CD14-positive monocyte (primary cell): ENCODE data around the gene QSOX1. TPM values are rescaled to one million over a fixed set of nuclear protein-coding genes. Genes with fewer than 3 reads are reported as not detected.

Experiments
- DNase-seq, 3 donors: peaks; one replicate each; pipeline ENCODE4 v3.0.0-alpha.2; 2011 to 2022
- H2AFZ ChIP-seq: 2 replicates; pipeline ENCODE4 v1.6.0; 2012; ENCODE audit warnings: mild to moderate bottlenecking, low read depth, low read length, inconsistent platforms; ENCODE audit not compliant: insufficient read depth, poor library complexity, severe bottlenecking
- H3K27ac ChIP-seq, 2 donors: 1 replicate in 1 of 2; 2 replicates in 1 of 2; pipeline ENCODE4 v1.5.1; 2012 to 2013; ENCODE audit warnings: low read length in 2 of 2, control low read depth in 1 of 2, inconsistent platforms in 1 of 2, low read depth in 1 of 2, mild to moderate bottlenecking in 1 of 2
- H3K27me3 ChIP-seq, 2 donors: one replicate each; pipeline versions ENCODE4 v1.6.0 to v1.6.1; 2011 to 2013; ENCODE audit warnings: low read length in 2 of 2; ENCODE audit not compliant: control insufficient read depth in 2 of 2, insufficient read depth in 2 of 2
- H3K36me3 ChIP-seq, 2 donors: replicated peaks in 1 of 2; 1 replicate in 1 of 2; 2 replicates in 1 of 2; pipeline versions ENCODE4 v1.5.1 to v1.6.1; 2012 to 2013; ENCODE audit warnings: low read length in 2 of 2, control low read depth in 1 of 2, inconsistent platforms in 1 of 2, mild to moderate bottlenecking in 1 of 2; ENCODE audit not compliant: insufficient read depth in 2 of 2, control insufficient read depth in 1 of 2
- H3K4me1 ChIP-seq, 2 donors: 1 replicate in 1 of 2; 2 replicates in 1 of 2; pipeline versions ENCODE4 v1.5.1 to v1.6.1; 2012 to 2013; ENCODE audit warnings: low read length in 2 of 2, control low read depth in 1 of 2, inconsistent platforms in 1 of 2, mild to moderate bottlenecking in 1 of 2, moderate library complexity in 1 of 2; ENCODE audit not compliant: insufficient read depth in 2 of 2, control insufficient read depth in 1 of 2
- H3K4me2 ChIP-seq: replicated peaks from 2 replicates; pipeline ENCODE3; 2012; ENCODE audit warnings: low read length, moderate library complexity, mild to moderate bottlenecking; ENCODE audit not compliant: poor library complexity, severe bottlenecking; ENCODE audit errors: extremely low read depth
- H3K4me3 ChIP-seq, 3 experiments: fragments of 200-600 bp in 1 of 3; sonication (generic) in 1 of 3; replicated peaks in 1 of 3; 1 replicate in 2 of 3; 2 replicates in 1 of 3; pipeline ENCODE4 v1.5.1; 2011 to 2013; ENCODE audit warnings: low read length in 3 of 3, mild to moderate bottlenecking in 3 of 3, control low read depth in 2 of 3, low read depth in 2 of 3, inconsistent platforms in 1 of 3, moderate library complexity in 1 of 3
- H3K79me2 ChIP-seq: 2 replicates; pipeline ENCODE4 v1.6.0; 2012; ENCODE audit warnings: mild to moderate bottlenecking, control low read depth, inconsistent platforms, low read length, moderate library complexity; ENCODE audit not compliant: insufficient read depth
- H3K9ac ChIP-seq: 2 replicates; pipeline ENCODE4 v1.6.0; 2017; ENCODE audit warnings: low read length, mild to moderate bottlenecking; ENCODE audit not compliant: insufficient read depth, poor library complexity, severe bottlenecking
- H3K9me3 ChIP-seq, 2 donors: replicated peaks in 1 of 2; 1 replicate in 1 of 2; 2 replicates in 1 of 2; pipeline versions ENCODE4 v1.5.1 to v1.6.1; 2012 to 2013; ENCODE audit warnings: low read length in 2 of 2, control low read depth in 1 of 2; ENCODE audit not compliant: control insufficient read depth in 1 of 2, insufficient read depth in 1 of 2
- H4K20me1 ChIP-seq: 2 replicates; pipeline ENCODE4 v1.6.0; 2012; ENCODE audit warnings: mild to moderate bottlenecking, low read length, control low read depth, moderate library complexity; ENCODE audit not compliant: insufficient read depth
- H3K27ac Mint-ChIP-seq, 7 donors: one replicate each; pipeline ENCODE4 v1.8.0; 2020; ENCODE audit warnings: mild to moderate bottlenecking in 7 of 7, mixed read lengths in 7 of 7, moderate library complexity in 6 of 7, inconsistent platforms in 2 of 7
- H3K27me3 Mint-ChIP-seq, 3 donors: one replicate each; pipeline ENCODE4 v1.8.0; 2021 to 2022; ENCODE audit warnings: low read depth in 3 of 3, mild to moderate bottlenecking in 3 of 3, mixed read lengths in 3 of 3, moderate library complexity in 3 of 3, inconsistent platforms in 1 of 3
- H3K36me3 Mint-ChIP-seq, 2 donors: one replicate each; pipeline ENCODE4 v1.8.0; 2020; ENCODE audit warnings: mixed read lengths in 2 of 2, inconsistent platforms in 1 of 2, mild to moderate bottlenecking in 1 of 2
- H3K4me1 Mint-ChIP-seq: one replicate; pipeline ENCODE4 v1.8.0; 2020; ENCODE audit warnings: mild to moderate bottlenecking, mixed read lengths
- H3K4me3 Mint-ChIP-seq, 2 donors: one replicate each; pipeline ENCODE4 v1.8.0; 2020; ENCODE audit warnings: mild to moderate bottlenecking in 2 of 2, mixed read lengths in 2 of 2, moderate library complexity in 1 of 2
- H3K9me3 Mint-ChIP-seq, 7 donors: one replicate each; pipeline ENCODE4 v1.8.0; 2020 to 2022; ENCODE audit warnings: mixed read lengths in 7 of 7, mild to moderate bottlenecking in 6 of 7, moderate library complexity in 6 of 7, inconsistent platforms in 2 of 7
- WGBS: methylation state at CpG from one replicate; pipeline ENCODE4 v1.1.5; 2013; ENCODE audit warnings: missing lambda C conversion rate; ENCODE audit not compliant: insufficient coverage; 5-methylcytosine and 5-hydroxymethylcytosine counted together
- intact Hi-C, 2 donors: fragments of 100-400 bp; cut with micrococcal nuclease; formaldehyde crosslinking; loops; one replicate each; pipeline versions ENCODE4 v1.15.0 to v1.15.1; 2023
- polyA plus RNA-seq, 3 donors: library from polyadenylated mRNA; depleted of rRNA in 1 of 3; unstranded in 2 of 3; stranded (reverse) in 1 of 3; fragments of 300-500 nt in 2 of 3; fragments of >200 nt in 1 of 3; fragmentation: Illumina TruSeq in 2 of 3; gene quantifications; 1 replicate in 2 of 3; 2 replicates in 1 of 3; pipeline ENCODE4 v1.2.3, GENCODE V29; 2012 to 2021
- TF ChIP-seq, protein P1 (sequence below): fragments of 200-600 bp; IDR thresholded peaks from one replicate; pipeline ENCODE4 v1.8.0; 2022; ENCODE audit warnings: antibody characterized with exemption, mild to moderate bottlenecking

The QSOX1 gene
- polyA plus RNA-seq, 3 donors, result 34.5 to 86.5 (median 35.8) TPM

DNA sequence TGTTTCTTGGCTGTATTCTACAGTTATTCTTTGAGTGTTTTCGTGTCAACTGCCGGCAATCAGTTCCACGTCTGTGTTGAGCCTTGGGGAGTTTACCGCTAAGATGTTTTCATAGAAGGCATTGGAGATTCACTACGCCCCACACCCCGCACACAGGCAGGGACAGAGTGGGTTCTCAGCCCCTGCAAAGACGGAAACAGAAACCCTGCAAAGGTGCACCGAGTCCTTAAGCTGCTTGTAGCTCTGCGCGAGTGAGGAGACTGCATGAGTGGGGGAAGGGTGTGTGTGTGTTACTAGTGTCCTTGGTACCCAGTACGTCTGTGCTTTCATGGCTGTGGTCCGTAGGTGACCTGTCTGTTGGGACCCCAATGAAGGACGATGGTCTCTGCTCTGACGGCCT lies 77.3 kb downstream of the QSOX1 start:
- intact Hi-C loops, result no loop called here
- H3K4me3 ChIP-seq, result peak overlapping the region in 1 of 3 experiments; percentile 81

DNA sequence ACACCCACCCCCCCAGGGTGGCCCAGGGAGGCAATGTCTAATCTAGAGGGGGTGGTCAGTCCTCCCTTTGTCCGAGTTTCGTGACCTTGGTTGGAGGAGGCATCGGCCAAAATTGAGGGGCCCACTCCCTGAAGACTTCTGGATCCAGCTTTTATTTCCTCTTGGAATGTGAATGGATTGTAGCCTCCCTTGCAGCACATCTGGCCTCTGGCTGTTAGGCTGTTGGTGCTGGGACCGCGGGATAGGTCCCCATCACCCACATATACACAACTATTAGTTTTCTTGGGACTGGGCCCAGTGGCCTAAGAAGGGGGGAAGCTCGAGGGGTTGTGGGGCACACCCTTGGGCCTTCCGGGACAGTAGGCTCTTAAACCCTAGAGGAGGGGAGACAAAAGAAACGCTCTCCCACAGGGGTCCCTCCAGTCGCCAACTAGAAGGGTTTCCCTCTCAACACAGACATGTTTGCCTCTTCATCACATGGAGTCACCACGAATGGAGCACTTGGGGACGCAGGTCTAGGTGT lies 77.9 kb downstream of the QSOX1 start:
- H3K27ac Mint-ChIP-seq, result no peak overlapping the region
- DNase-seq, result no peak
- Histone ChIP-seq H3K9me3 (peaks cover 2 to 46% of the 10 kb centered on the region in 2 donors), H3K4me2 (no peak overlapping the region), H4K20me1 (no peaks in the 10 kb centered on the region), H3K4me1 (peaks cover 50 to 66% of the 10 kb centered on the region in 2 donors), H3K27ac (no peak overlapping the region), H3K9ac (no peak overlapping the region), H3K79me2 (no peaks in the 10 kb centered on the region), H3K4me3 (no peak overlapping the region), H3K27me3 (peaks cover 85 to 94% of the 10 kb centered on the region in 2 donors), H2AFZ (no peak overlapping the region), H3K36me3 (no peaks in the 10 kb centered on the region)
- peaks cover 68% of the 10 kb centered on the region for H3K4me1 Mint-ChIP-seq
- peak overlapping the region in 1 of 2 donors; percentile 92 for H3K4me3 Mint-ChIP-seq
- TF ChIP-seq, protein P1, sequence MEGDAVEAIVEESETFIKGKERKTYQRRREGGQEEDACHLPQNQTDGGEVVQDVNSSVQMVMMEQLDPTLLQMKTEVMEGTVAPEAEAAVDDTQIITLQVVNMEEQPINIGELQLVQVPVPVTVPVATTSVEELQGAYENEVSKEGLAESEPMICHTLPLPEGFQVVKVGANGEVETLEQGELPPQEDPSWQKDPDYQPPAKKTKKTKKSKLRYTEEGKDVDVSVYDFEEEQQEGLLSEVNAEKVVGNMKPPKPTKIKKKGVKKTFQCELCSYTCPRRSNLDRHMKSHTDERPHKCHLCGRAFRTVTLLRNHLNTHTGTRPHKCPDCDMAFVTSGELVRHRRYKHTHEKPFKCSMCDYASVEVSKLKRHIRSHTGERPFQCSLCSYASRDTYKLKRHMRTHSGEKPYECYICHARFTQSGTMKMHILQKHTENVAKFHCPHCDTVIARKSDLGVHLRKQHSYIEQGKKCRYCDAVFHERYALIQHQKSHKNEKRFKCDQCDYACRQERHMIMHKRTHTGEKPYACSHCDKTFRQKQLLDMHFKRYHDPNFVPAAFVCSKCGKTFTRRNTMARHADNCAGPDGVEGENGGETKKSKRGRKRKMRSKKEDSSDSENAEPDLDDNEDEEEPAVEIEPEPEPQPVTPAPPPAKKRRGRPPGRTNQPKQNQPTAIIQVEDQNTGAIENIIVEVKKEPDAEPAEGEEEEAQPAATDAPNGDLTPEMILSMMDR, result no peak
- intact Hi-C loops, result no loop called here
- H3K27me3 Mint-ChIP-seq, result peaks cover 90 to 99% (median 91%) of the 10 kb centered on the region in 3 donors
- no CpG with 5 or more reads among the region's 11 CpGs for WGBS
- H3K36me3 Mint-ChIP-seq, result peaks cover 8 to 12% of the 10 kb centered on the region in 2 donors
- H3K9me3 Mint-ChIP-seq, result peaks cover 0 to 50% (median 19%) of the 10 kb centered on the region in 7 donors

More for the DNA sequence above, 77.3 kb downstream of the QSOX1 start:
- Histone ChIP-seq H3K4me1 (peaks cover 50 to 66% of the 10 kb centered on the region in 2 donors), H3K9ac (no peak overlapping the region), H3K27me3 (peaks cover 79 to 93% of the 10 kb centered on the region in 2 donors), H3K9me3 (peaks cover 2 to 39% of the 10 kb centered on the region in 2 donors), H3K27ac (no peak overlapping the region), H3K4me2 (peak overlapping the region; percentile 96), H3K79me2 (no peaks in the 10 kb centered on the region), H3K36me3 (no peaks in the 10 kb centered on the region), H2AFZ (no peak overlapping the region), H4K20me1 (no peaks in the 10 kb centered on the region)
- peaks cover 8 to 12% of the 10 kb centered on the region in 2 donors for H3K36me3 Mint-ChIP-seq
- 7% methylated on average over 7 of the region's 14 CpGs for WGBS
- H3K27me3 Mint-ChIP-seq, result peaks cover 88 to 97% (median 89%) of the 10 kb centered on the region in 3 donors
- TF ChIP-seq, protein P1, result no peak
- no peak overlapping the region for H3K27ac Mint-ChIP-seq
- peak overlapping the region; percentile 80 to 92 for H3K4me3 Mint-ChIP-seq
- DNase-seq, result no peak
- H3K4me1 Mint-ChIP-seq, result peaks cover 68% of the 10 kb centered on the region
- H3K9me3 Mint-ChIP-seq, result peaks cover 0 to 49% (median 19%) of the 10 kb centered on the region in 7 donors
